CD4-positive, alpha-beta T cell treated with Interleukin-10 for 1 hour (primary cell): ENCODE measurements around the gene IFT22.
"Not testable (repeated sequence)": the region's sequence is repeated elsewhere in the genome, so short reads cannot be mapped to it uniquely, and the experiment has no call there.

ENCODE experiments used
- DNase-seq: peaks from one replicate; pipeline ENCODE4 v3.0.0-alpha.2; 2020

The IFT22 gene

GRCh38 chr7:101273206-101273605 is 48.4 kb downstream of the IFT22 start:
- DNase-seq, result no peak

GRCh38 chr7:101271021-101271420 is 50.6 kb downstream of the IFT22 start:
- no peak for DNase-seq

GRCh38 chr7:101269664-101270063 is 51.9 kb downstream of the IFT22 start:
- DNase-seq, result no peak

GRCh38 chr7:101265622-101266516 is 55.7 kb downstream of the IFT22 start:
- no peak for DNase-seq

GRCh38 chr7:101264102-101264706 is 57.4 kb downstream of the IFT22 start:
- DNase-seq, result not testable (repeated sequence)
